DMS114 treated with DMSO at 0.1 percent for 48 hours (cell line): ENCODE results near the gene COPG2.
A peak's percentile ranks its signal among the peaks of the same experiment; 100 is the strongest.
"Not testable (repeated sequence)": the region's sequence is repeated elsewhere in the genome, so short reads cannot be mapped to it uniquely, and the experiment has no call there.

Experiments
- DNase-seq: peaks from one replicate; lab custom pipeline; 2025; ENCODE audit not compliant: unreplicated experiment; lab: John Stamatoyannopoulos, UW

Gene COPG2, protein sequence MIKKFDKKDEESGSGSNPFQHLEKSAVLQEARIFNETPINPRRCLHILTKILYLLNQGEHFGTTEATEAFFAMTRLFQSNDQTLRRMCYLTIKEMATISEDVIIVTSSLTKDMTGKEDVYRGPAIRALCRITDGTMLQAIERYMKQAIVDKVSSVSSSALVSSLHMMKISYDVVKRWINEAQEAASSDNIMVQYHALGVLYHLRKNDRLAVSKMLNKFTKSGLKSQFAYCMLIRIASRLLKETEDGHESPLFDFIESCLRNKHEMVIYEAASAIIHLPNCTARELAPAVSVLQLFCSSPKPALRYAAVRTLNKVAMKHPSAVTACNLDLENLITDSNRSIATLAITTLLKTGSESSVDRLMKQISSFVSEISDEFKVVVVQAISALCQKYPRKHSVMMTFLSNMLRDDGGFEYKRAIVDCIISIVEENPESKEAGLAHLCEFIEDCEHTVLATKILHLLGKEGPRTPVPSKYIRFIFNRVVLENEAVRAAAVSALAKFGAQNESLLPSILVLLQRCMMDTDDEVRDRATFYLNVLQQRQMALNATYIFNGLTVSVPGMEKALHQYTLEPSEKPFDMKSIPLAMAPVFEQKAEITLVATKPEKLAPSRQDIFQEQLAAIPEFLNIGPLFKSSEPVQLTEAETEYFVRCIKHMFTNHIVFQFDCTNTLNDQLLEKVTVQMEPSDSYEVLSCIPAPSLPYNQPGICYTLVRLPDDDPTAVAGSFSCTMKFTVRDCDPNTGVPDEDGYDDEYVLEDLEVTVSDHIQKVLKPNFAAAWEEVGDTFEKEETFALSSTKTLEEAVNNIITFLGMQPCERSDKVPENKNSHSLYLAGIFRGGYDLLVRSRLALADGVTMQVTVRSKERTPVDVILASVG

DNA sequence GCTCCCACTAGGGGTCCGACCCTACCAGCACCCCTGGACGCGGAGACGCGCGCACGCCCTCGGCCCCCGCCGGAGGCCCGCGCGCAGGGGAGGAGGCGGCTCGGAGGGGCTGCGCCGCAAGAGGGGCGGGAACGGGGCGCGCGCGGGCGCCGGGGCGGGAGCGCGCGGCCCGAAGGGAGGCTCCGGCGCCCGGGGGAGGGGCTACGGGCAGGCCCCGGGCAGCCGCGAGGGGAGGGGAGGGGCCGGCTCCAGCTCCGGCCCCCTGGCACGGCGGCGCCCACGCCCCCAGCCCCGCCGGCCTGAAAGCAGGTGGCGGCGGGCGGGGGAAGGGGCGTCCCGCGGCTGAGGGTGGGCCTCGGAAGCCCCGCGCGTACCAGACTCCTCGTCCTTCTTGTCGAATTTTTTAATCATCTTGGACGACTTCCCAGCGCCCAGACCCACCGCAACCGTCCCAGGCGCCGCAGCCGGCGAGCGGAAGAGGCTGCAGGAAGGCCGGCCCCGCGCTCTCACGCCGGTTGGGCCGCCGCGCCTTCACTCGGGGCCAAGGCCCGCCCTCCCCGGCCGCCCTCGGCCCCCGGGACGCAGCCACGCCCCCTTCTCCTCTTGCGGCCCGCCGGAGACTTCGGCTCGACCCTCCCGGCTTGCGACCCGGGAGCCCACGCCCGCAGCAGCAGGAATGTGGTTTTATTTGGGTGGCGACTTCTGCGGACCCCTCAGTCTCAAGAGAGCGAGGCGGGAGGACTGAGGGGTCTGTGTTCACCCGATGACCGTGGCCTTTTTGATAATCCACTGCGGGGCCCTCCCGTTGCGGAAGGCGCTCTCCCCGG is at the start of gene COPG2:
Gene COPG2, minus strand, starts transcription at position 491 of the 827 bp plus-strand sequence. Its CDS starts 80 bp downstream, at position 411.
- DNase-seq: peak; percentile 69

- no peak for DNase-seq
These were observed 43.9 kb upstream of the COPG2 start for GRCh38 chr7:130712416-130712815.

GRCh38 chr7:130708766-130709165 is 40.2 kb upstream of the COPG2 start:
- no peak for DNase-seq

- DNase-seq: no peak
These were observed 39.5 kb upstream of the COPG2 start for GRCh38 chr7:130708001-130708400.

GRCh38 chr7:130703851-130704250 is 35.3 kb upstream of the COPG2 start:
- no peak for DNase-seq

GRCh38 chr7:130701650-130702049 is 33.1 kb upstream of the COPG2 start:
- DNase-seq: no peak

DNA sequence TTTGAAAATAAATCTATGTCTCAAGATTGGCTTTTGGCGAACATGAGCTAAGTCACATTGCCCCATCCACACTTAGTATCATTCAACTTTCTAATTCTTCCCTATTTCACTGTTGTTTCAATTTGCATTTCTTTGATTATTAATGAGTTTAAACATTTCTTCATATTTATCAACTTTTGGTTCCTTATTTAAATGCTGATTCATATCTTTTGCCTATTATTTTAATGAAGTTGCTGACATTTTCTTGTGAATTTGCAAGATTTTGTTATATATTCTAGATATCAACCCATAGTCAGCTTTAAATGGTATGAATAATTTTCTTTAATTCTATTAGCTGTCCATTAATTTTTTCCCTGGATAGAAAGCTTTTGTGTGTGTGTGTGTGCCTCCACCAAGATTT is 32.2 kb upstream of the COPG2 start:
- DNase-seq: no peak

GRCh38 chr7:130699686-130700085 is 31.1 kb upstream of the COPG2 start:
- no peak for DNase-seq

DNA sequence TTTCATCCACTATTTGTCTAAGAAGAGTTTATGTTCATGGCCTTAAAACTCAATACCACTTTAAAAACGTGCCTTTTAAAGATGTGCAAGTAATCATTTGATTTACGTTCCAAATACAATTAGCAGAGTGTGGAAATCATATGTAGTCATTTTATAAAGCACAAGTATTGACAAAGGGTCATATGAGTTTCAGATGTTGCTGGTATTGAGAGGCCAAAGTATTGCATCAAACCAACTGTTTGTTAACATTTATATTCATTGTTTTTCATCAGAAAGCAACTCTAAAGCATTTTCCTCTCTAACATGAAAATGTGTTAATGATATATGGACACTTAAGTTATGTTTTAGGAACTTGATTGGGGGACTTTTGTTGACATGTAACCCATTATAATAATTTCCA is 29.3 kb upstream of the COPG2 start:
- no peak for DNase-seq

GRCh38 chr7:130695840-130696239 is 27.3 kb upstream of the COPG2 start:
- DNase-seq: peak; percentile 25

GRCh38 chr7:130692396-130692795 is 23.8 kb upstream of the COPG2 start:
- not testable (repeated sequence) for DNase-seq

GRCh38 chr7:130689683-130690082 is 21.1 kb upstream of the COPG2 start:
- no peak for DNase-seq

DNA sequence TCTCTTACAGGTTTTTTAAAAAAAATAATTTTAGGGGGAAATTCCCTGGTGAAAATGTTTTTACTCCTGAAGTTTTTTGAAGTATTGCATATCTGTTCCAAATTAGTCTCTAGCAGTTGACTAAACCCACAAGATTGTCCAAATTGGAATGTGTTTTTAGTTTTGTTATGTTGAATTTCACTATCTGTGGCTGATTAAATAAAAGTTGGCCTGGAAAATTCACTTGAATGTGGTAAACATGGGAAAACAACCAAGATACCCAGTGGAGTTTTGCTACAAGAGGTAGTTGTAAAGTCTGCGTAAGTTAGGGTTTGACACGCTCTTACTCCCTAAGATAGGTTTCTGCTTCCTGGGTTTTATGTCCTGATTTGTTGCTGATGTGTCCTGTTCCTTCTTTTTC is 14.5 kb upstream of the COPG2 start:
- DNase-seq: no peak

DNA sequence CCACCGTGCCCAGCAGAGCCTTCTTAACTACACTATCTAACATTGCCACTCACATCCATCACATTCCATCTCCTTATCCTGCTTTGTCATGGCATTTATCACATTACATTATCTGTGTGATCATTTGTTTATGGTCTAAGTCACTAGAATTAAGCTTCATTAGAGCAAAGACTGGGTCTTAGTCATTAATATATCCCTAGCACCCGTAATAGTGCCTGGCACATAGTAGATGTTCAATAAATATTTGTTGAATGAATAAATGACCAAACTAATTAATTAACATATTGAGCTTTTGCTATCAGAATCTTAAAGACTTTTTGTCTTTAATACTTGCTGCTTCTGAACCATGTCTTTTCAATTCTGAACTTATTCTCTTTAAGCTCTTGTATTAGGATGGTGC is 5.9 kb upstream of the COPG2 start:
- DNase-seq: no peak

GRCh38 chr7:130673066-130673465 is 4.5 kb upstream of the COPG2 start:
- DNase-seq: no peak

DNA sequence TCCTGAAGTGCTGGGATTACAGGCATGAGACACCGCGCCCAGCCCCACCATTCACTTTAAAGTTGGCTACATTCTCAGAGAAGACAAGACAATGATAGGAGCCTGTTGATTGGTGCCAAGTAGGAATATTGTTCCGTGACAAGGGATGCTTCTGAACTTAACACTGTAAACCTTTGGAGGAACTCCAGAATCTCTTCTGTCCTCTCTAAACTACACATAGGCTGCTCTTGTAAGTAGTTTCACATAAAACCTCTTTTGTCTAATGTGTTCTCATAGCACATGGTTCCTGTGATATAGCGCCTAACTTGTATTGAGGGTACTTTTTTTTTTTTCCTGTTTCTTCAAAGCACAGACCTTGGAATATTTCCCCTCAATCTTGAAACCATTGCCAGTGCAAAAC is 3.6 kb upstream of the COPG2 start:
- DNase-seq: no peak

DNA sequence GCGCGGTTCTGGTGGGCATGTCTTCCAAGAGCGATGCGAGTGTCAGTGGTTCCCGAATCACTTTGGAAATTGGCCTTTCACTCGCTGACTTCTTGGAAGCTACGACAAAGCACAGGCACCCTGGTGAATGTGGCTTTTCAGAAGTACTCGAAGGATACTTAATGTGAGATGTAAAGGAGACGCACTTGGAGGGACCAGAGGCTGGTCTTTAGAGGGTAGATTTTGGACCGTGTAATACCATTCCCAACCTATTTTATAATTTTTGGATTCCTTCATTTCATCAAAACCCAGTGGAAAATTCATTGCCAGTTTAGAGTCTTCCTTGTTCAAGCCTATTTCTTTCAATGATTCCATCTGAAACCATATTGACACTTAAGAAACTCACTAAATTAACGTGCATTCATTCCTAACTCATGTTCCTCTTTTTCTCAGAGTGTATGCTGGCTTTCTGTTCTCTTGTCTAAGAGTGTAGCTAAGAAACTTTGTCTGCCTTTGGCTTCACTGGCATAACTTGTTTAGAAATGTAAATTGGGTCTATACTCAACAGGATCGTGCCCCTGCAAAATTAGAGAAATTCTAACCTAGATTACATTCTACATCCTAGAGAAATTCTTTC is 645 bp upstream of the COPG2 start:
- no peak for DNase-seq

DNA sequence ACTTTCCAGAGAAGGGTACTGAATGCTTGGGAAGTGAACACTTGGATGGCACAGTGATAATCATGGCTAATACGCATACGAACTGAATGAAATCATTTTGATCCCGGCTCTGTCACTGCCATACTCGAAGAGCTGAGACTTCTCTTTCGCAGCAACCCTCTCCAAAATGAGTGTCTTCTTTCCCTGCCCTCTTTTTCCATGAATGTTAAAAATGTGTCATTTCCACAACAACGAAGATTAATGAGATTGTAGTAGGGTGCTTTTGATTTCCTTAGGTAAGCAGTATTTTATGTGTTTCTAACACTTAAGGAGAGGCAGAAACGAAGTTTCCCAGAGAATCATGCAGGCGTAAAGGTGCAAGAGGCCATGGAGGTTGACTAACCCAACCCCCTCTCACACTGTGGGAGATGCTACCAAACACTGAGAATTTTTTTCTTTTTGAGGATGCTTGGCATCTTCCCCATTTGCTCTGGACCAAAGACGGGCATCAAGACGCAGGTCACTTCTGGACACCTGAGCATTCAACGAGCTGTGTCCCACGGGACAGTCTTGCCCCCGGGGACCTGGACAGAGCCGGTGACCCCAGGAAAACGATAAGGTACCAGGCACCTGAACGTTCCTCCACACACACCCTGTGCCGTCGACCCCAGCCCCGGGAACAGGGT is 823 bp downstream of the COPG2 start:
- no peak for DNase-seq

- DNase-seq: no peak
These were observed 6.1 kb downstream of the COPG2 start for GRCh38 chr7:130662426-130662825.

- DNase-seq: no peak
These were observed 13.3 kb downstream of the COPG2 start for GRCh38 chr7:130655286-130655685.
